ENCODE measurements around the gene MYOCD. TPM values are rescaled to one million over a fixed set of nuclear protein-coding genes. Genes with fewer than 3 reads are reported as not detected.

MYOCD gene
- polyA plus RNA-seq, 2 of the 4 experiments (the other 2 are of a cell fraction), result 8.6 to 12.5 TPM

- POLR2A ChIA-PET, result no interaction called here
- DNase-seq (ENCODE audit: low read depth in 1 of 2, low spot score in 1 of 2) (no peak), ATAC-seq (no peak), FAIRE-seq (no peak)
- CTCF ChIA-PET, result no interaction called here
- Histone ChIP-seq H3K4me3 (no peak overlapping the region), H3K4me2 (no peak overlapping the region), H3K4me1 (no peaks in the 10 kb centered on the region), H3K27ac (no peak overlapping the region), H3K9me3 (no peaks in the 10 kb centered on the region)
- no peak for TF ChIP-seq ELK1 (IDR thresholded peaks at IDR 0.05; ENCODE audit: low read depth, low read length)
- TF ChIP-seq USF2 (IDR thresholded peaks at IDR 0.05), result no peak
- TF ChIP-seq FOXS1 (CRISPR knock-in tag; IDR thresholded peaks at IDR 0.05), result no peak
These were observed 43.4 kb downstream of the MYOCD start for GRCh38 chr17:12709063-12709462.

- 52% methylated on average over 4 of the region's 4 CpGs for WGBS (ENCODE audit: missing lambda C conversion rate)
- Histone ChIP-seq H3K4me3 (no peak overlapping the region), H3K4me1 (no peaks in the 10 kb centered on the region), H3K27ac (no peak overlapping the region), H3K9me3 (no peaks in the 10 kb centered on the region), H3K4me2 (no peak overlapping the region)
- POLR2A ChIA-PET, result no interaction called here
- CTCF ChIA-PET, result no interaction called here
- FAIRE-seq (no peak), ATAC-seq (no peak), DNase-seq (ENCODE audit: low read depth in 1 of 2, low spot score in 1 of 2) (no peak)
- TF ChIP-seq MAFK (IDR thresholded peaks at IDR 0.05; ENCODE audit: partially characterized antibody) (no peak), BHLHE40 (IDR thresholded peaks at IDR 0.05; ENCODE audit: low read depth, low read length) (no peak), ESRRA (IDR thresholded peaks at IDR 0.05; ENCODE audit: borderline replicate concordance, low read length) (no peak), RAD21 (conservative IDR thresholded peaks at IDR 0.05 in 1 of 2, IDR thresholded peaks at IDR 0.05 in 1 of 2) (no peak), EP300 (IDR thresholded peaks at IDR 0.05) (no peak), USF2 (IDR thresholded peaks at IDR 0.05) (no peak), FOSL2 (IDR thresholded peaks at IDR 0.05) (no peak), FOSL2 (CRISPR knock-in tag; IDR thresholded peaks at IDR 0.05) (no peak), HOXA7 (CRISPR knock-in tag; IDR thresholded peaks at IDR 0.05) (no peak), RARB (CRISPR knock-in tag; IDR thresholded peaks at IDR 0.05) (no peak), ZC3H11A (IDR thresholded peaks at IDR 0.05) (no peak), CBX8 (IDR thresholded peaks at IDR 0.05) (no peak), CEBPB (IDR thresholded peaks at IDR 0.05) (no peak), JUN (IDR thresholded peaks at IDR 0.05) (no peak), ATOH8 (CRISPR knock-in tag; IDR thresholded peaks at IDR 0.05; ENCODE audit: low read depth) (no peak), MAZ (IDR thresholded peaks at IDR 0.05; ENCODE audit: borderline replicate concordance, low read depth, low read length) (no peak)
These were observed 46.7 kb downstream of the MYOCD start for GRCh38 chr17:12712415-12712814.

GRCh38 chr17:12712941-12713340 lies 47.3 kb downstream of the MYOCD start:
- Histone ChIP-seq H3K4me1 (no peaks in the 10 kb centered on the region), H3K4me2 (no peak overlapping the region), H3K9me3 (no peaks in the 10 kb centered on the region), H3K4me3 (no peak overlapping the region), H3K27ac (no peak overlapping the region)
- DNase-seq (ENCODE audit: low read depth in 1 of 2, low spot score in 1 of 2) (no peak), FAIRE-seq (no peak), ATAC-seq (no peak)
- WGBS (ENCODE audit: missing lambda C conversion rate), result 51% methylated on average over 3 of the region's 3 CpGs
- CTCF ChIA-PET, result interaction anchor here (1.1 kb wide), 1 partner anchor 29 kb away, joined by 4 read pairs; no protein-coding TSS in a partner anchor
- TF ChIP-seq NR3C1 (IDR thresholded peaks at IDR 0.05) (no peak), RCOR1 (IDR thresholded peaks at IDR 0.05; ENCODE audit: low read depth, low read length) (no peak), RAD21 (conservative IDR thresholded peaks at IDR 0.05 in 1 of 2, IDR thresholded peaks at IDR 0.05 in 1 of 2) (no peak), HOXA7 (CRISPR knock-in tag; IDR thresholded peaks at IDR 0.05) (no peak), KDM1A (IDR thresholded peaks at IDR 0.05; ENCODE audit: low read depth) (no peak)
- POLR2A ChIA-PET, result no interaction called here

Measured in A549 (cell line).